ENCODE measurements around the gene C19orf25. TPM values are rescaled to one million over a fixed set of nuclear protein-coding genes. Genes with fewer than 3 reads are reported as not detected.

C19orf25 gene
- total and polyA plus RNA-seq, 10 of the 15 experiments (the other 5 are each of a cell fraction or from before 2014, with no cell fraction given) = 1.2 to 67.0 (median 25.6) TPM

GRCh38 chr19:1425902-1426301 lies 53.1 kb downstream of the C19orf25 start (continued):
- TF ChIP-seq ZSCAN29 (IDR thresholded peaks at IDR 0.05) (no peak), FOXK2 (IDR thresholded peaks at IDR 0.05) (no peak), ZZZ3 (IDR thresholded peaks at IDR 0.05; ENCODE audit: control insufficient read depth, insufficient read length, low read depth) (no peak)

GRCh38 chr19:1425102-1425837 lies 53.7 kb downstream of the C19orf25 start:
- ATAC-seq (no peak), FAIRE-seq (no peak), DNase-seq (ENCODE audit: low read depth, low spot score) (no peak)
- H3K27me3 ChIP-seq (replicated peaks in 1 of 2; ENCODE audit: control insufficient read depth in 2 of 2, insufficient read depth in 2 of 2, low read length in 1 of 2) = no peaks in the 10 kb centered on the region
- in situ Hi-C loops (cut with MboI) = no loop called here
- ChIA-PET SMC1A (ENCODE audit: uncharacterized antibody, unreplicated experiment) (no interaction called here), CTCF (no interaction called here), RAD21 (ENCODE audit: unreplicated experiment) (no interaction called here), POLR2A (no interaction called here)
- no peaks in the 10 kb centered on the region for H3K4me1 ChIP-seq (ENCODE audit: control insufficient read depth, insufficient read depth, low read length)
- intact Hi-C loops (cut with micrococcal nuclease; ENCODE audit: unreplicated experiment) = no loop called here
- BruUV-seq (replicated peaks) = TSS peak; percentile 24
- TF ChIP-seq ZNF24 (IDR thresholded peaks at IDR 0.05) (no peak), CTCF (IDR thresholded peaks at IDR 0.05 in 2 of 3, conservative IDR thresholded peaks at IDR 0.05 in 1 of 3; ENCODE audit: control insufficient read depth in 2 of 3, extremely low read depth in 1 of 3, insufficient read depth in 1 of 3, low read depth in 3 of 3, low read length in 3 of 3) (no peak), CREB1 (IDR thresholded peaks at IDR 0.05; ENCODE audit: low read depth) (no peak), CEBPB (IDR thresholded peaks at IDR 0.05; ENCODE audit: borderline replicate concordance in 1 of 2, low read depth in 2 of 2, low read length in 2 of 2) (no peak), IKZF2 (IDR thresholded peaks at IDR 0.05) (no peak), SIN3A (IDR thresholded peaks at IDR 0.05; ENCODE audit: low read depth, low read length) (no peak), IKZF1 (conservative IDR thresholded peaks at IDR 0.05) (no peak), ZNF207 (IDR thresholded peaks at IDR 0.05; ENCODE audit: borderline replicate concordance) (no peak), ZBTB11 (CRISPR knock-in tag; IDR thresholded peaks at IDR 0.05) (no peak), ZZZ3 (IDR thresholded peaks at IDR 0.05; ENCODE audit: control insufficient read depth, insufficient read length, low read depth) (no peak), RCOR1 (conservative IDR thresholded peaks at IDR 0.05; ENCODE audit: low read depth, low read length) (no peak), PML (IDR thresholded peaks at IDR 0.05; ENCODE audit: low read length) (no peak), ASH2L (IDR thresholded peaks at IDR 0.05; ENCODE audit: borderline replicate concordance, low read depth) (no peak), HDAC6 (IDR thresholded peaks at IDR 0.05; ENCODE audit: unreplicated experiment) (no peak), ESRRA (IDR thresholded peaks at IDR 0.05; ENCODE audit: low read length) (no peak)
- no peak overlapping the region for H3K9ac ChIP-seq (ENCODE audit: control insufficient read depth, insufficient read depth, low read length)
- no peak overlapping the region for H2AFZ ChIP-seq (ENCODE audit: control insufficient read depth, low read depth, low read length)
- H3K79me2 ChIP-seq (ENCODE audit: control insufficient read depth, insufficient read depth, low read length) = no peaks in the 10 kb centered on the region
- H3K4me3 ChIP-seq = no peak overlapping the region
- 98% methylated on average over 33 of the region's 33 CpGs for WGBS (ENCODE audit: insufficient coverage, insufficient replicate concordance, low lambda C conversion rate, missing lambda C conversion rate)
- H4K20me1 ChIP-seq (ENCODE audit: control insufficient read depth, insufficient read depth) = no peaks in the 10 kb centered on the region
- H3K36me3 ChIP-seq (ENCODE audit: control insufficient read depth in 2 of 2, insufficient read depth in 2 of 2, low read length in 1 of 2) = peaks cover 16 to 64% of the 10 kb centered on the region in 2 experiments
- H3K4me2 ChIP-seq (ENCODE audit: control insufficient read depth, insufficient read depth) = no peak overlapping the region
- no peaks in the 10 kb centered on the region for H3K9me3 ChIP-seq (replicated peaks; ENCODE audit: control insufficient read depth, insufficient read depth, low read length)
- no peak overlapping the region for H3K27ac ChIP-seq (ENCODE audit: control insufficient read depth, insufficient read depth)

Data from GM12878 (cell line).